GM21515 (cell line): ENCODE data around the gene GCGR.
"Not testable (repeated sequence)": the region's sequence is repeated elsewhere in the genome, so short reads cannot be mapped to it uniquely, and the experiment has no call there.

Source experiments
- ATAC-seq: cut with Tn5 transposase; IDR thresholded peaks from one replicate; pipeline ENCODE4 v1.9.1; 2021; ENCODE audit not compliant: unreplicated experiment

GCGR gene

GRCh38 chr17:81831957-81832607 lies 28.1 kb downstream of the GCGR start:
- peak; percentile 9 for ATAC-seq

GRCh38 chr17:81832608-81833159 lies 28.7 kb downstream of the GCGR start:
- ATAC-seq: peak; percentile 24

DNA sequence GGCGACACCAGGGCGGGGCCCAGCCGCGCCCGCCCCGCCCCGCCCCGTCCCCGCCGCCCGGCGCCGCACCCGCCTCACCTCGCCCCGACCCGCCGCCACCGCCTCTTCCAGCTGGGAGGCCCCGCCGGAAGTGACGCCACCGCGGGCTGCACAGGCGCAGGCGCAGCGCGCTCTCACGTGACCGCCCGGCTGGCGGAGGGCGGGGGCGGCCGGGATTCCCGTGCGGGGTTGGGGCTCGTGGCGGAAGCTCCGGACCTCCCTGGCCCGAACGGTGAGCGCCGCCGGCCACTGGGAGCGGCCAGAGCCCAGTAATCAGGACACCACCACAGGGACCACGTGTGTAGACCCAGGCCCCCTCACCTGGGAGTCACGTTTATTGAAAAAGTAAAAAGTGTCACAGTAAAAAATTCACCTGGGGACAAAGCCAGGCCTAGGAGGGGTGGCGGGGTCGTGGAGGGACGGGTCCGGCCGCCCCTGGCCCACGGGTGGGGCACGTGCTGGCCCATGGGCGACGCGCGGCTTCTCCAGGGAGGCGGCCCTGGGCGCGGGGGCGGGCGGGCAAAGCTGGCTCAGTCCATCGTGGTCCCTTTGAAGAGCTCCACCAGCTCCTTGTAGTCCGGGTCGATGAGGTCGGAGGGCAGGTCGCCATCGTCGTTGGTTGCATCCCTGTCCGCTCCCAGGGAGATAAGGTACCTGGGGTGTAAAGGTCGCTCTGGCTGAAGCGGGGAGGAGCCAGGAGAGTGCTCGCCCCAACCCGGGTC lies 29.4 kb downstream of the GCGR start, which contains the start of gene MCRIP1:
Gene MCRIP1, minus strand, starts transcription at position 132 of the 761 bp plus-strand sequence. CDS start 8,785 bp downstream, outside the sequence.
- ATAC-seq: peak; percentile 62

DNA sequence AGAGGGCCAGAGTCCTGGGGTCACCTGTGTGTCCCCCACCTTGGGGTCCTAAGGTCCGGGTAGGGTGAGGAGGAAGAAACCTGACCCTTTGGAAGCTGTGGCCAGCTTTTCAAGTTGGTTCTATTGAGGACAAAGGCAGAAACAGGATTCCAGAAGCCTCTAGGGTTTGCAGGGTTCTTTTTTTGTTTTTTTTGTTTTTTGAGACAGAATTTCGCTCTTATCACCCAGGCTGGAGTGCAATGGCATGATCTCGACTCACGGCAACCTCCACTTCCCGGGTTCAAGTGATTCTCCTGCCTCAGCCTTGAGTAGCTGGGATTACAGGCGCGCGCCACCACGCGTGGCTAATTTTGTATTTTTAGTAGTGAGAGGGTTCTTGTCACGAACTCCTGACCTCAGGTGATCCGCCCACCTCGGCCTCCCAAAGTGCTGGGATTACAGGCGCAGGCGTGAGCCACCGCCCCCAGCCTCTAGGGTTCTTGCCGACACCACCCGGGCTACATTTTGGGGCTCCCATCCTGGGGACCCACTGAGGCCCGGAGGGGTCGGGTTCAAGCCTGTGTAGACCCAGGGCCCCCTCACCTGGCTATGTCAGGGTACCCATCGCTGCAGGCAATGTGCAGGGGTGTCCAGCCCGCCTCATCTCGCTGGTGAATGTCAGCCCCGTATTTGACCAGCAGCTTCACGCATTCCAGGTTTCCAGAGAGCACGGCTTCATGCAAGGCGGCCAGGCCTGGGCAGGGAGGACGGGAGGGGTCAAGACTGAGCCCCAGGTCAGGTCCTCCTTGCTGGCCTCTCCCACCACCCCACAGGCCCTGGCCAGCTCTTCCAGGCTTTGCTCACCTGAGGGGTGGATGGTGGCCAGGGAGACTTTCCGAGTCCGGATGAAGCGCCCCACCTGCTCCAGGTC lies 30.2 kb downstream of the GCGR start:
- ATAC-seq: no peak

DNA sequence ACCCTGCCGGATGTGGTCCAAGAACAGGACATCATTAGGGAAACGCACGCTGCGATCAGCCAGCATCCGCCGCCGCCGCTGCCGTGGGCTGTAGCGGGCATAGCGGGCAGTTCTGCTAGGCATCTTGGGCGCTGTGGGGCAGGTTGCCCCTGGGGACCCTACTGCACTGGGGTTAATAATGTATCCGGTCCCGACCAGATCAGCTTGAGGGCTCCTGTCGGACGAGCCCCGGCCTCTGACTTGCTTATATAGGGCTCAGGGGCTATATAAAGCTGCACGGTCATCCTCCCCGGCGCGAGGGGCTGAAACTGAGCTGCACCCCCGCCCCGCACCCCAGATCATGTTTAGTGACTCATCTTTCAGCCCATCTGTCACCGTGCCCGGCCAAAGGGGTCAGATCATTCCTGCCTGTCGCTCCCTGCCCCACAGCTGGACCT lies 30.9 kb downstream of the GCGR start, which contains the start of gene PPP1R27:
Gene PPP1R27, minus strand, starts transcription at position 220 of the 437 bp plus-strand sequence. Its CDS starts 97 bp downstream, at position 123.
- ATAC-seq: no peak

DNA sequence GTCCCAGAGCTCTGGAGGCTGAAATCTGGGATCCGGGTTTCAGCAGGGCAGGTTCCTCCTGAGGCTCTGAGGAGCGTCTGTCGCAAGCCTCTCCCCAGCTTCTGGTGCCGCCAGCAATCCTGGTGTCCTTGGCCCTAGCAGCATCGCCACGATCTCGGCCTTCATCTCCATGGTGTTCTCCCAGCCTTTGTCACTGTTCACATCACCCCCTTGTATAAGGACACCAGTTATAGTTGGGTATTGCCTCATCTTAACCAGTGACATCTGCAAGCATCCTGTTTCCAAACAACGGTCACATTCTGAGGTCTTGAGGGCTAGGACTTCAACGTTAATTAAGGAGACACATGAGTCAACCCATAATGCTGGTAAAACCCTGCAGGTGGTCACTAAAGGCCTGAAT lies 33.7 kb downstream of the GCGR start:
- ATAC-seq: no peak

GRCh38 chr17:81838753-81839255 lies 34.9 kb downstream of the GCGR start:
- ATAC-seq: no peak

- ATAC-seq: no peak
Observed at GRCh38 chr17:81839301-81839700, 35.4 kb downstream of the GCGR start.

DNA sequence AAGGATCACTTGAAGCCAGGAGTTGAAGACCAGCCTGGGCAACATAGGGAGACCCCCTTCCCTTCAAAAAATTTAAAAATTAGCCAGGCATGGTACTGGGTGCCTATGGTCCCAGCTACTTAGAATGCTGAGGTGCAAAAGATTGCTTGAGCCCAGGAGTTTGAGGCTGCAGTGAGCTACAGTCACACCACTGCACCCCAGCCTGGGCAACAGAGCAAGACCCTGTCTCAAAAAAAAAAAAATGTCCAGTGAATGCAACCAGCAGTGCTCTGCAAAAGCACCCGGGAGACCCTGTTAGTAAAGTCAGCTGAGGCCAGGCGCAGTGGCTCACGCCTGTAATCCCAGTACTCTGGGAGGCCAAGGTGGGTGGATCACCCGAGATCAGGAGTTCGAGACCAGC lies 36.1 kb downstream of the GCGR start:
- not testable (repeated sequence) for ATAC-seq

DNA sequence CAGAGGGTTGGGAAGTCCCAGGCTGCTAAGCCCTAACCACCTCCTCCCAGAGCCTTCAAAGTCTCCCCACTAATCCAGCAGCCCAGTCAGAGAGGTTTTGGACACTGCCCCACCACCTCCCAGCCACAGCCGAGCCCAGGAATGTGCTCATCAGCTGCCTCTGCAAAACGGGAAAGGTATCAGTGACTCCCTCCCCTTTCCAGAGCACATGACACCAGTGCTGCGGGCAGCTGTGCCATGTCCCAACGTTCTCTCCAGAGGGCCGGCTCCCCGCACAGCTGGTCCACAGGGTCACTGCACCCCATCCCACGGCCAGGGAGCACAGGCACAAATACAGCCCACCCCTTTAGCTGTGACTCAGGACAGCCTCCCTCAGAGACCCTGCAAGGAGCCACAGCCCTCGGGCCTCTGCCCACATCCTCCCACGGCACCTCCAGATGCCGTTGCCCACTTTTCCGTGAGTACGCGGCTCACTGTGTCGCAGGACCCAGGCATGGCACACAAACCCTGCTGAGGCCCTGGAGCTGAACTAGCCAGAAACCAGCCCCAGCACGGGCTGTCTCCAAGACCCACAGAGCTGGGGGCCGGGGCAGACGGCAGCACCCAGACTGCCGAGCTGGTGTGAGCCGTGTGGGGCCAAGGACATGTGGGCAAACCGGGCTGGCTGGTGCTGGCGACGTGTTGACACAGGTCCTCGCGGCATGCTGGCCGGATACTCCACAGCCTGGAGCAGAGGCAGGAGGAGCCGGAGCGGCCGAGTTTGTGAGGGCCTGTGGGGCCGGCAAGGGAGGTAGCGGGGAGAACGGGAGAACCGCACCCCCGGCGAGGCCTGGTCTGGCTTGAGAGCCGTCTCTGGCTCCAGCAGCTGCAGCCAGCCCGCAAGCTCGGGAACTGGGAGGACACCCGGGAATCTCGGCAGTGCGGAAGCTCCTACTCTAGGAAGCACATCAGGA lies 37.2 kb downstream of the GCGR start:
- ATAC-seq: no peak

DNA sequence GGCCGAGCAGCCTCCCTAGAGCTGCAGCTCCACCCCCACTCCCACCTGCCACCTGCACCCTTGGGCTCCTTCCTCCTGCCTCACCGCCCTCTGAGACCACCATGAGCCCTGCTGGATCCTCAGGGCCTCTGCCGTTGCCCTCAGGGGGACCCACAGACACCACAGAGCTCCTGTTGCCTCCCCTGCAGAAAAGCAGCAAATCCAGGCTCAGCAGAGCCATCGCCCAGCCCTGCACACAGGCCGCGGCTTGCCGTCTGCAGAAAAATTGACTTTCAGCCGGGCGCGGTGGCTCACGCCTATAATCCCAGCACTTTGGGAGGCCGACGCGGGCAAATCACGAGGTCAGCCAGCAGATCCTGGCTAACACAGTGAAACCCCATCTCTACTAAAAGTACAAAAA lies 37.9 kb downstream of the GCGR start:
- ATAC-seq: no peak

- ATAC-seq: no peak
Observed at GRCh38 chr17:81842378-81842724, 38.4 kb downstream of the GCGR start.

- ATAC-seq: no peak
Observed at GRCh38 chr17:81842725-81843504, 39.0 kb downstream of the GCGR start.

DNA sequence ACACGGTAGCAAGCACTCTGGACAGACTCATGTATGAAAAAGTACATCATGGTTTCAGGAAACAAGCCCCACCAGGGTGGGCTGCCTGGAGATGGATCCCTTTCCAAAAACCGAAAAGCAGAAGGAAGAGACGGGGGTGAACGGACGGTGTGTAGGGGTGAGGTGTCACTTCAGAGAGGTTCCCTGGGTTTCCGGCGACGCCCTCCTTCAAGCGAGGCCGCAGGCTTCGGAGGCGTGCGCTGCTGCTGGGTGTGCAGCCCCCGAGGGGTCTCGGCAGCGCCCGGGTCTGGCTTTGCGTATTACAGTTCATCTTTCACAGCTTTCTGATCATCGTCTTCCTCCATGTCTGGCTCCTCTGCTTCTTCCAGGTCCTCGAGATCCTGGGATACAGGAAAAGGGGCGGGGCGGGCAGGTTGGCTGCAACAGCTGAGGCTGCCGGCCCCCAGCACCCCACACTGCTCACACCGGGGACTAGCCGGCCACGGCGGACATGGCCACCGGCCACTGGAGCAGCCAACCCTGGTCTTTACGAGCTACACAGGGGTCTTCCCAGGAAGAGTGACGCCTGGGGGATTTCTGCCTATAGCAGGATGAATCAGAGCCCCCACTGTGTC lies 39.9 kb downstream of the GCGR start:
- ATAC-seq: no peak

- no peak for ATAC-seq
Observed at GRCh38 chr17:81844327-81844851, 40.4 kb downstream of the GCGR start.

- ATAC-seq: no peak
Observed at GRCh38 chr17:81844887-81845286, 40.9 kb downstream of the GCGR start.

GRCh38 chr17:81845361-81845760 lies 41.4 kb downstream of the GCGR start:
- ATAC-seq: no peak
